Measurements from ENCODE around the gene SRPX2. TPM values are rescaled to one million over a fixed set of nuclear protein-coding genes. Genes with fewer than 3 reads are reported as not detected.

SRPX2 gene
- 1.5 and 1.6 TPM in 2 replicates for total RNA-seq (2016; rRNA removed; fragmentation: Illumina TruSeq; extraction: Trizol)
- total RNA-seq (2016; cell fraction: cytosol; rRNA removed; fragmentation: Illumina TruSeq; extraction: Trizol; ENCODE audit: low read depth) = 0.44 and 1.2 TPM in 2 replicates
- total RNA-seq (2016; cell fraction: insoluble cytoplasmic fraction; rRNA removed; fragmentation: Illumina TruSeq; extraction: Trizol) = 1.3 and 1.8 TPM in 2 replicates
- total RNA-seq (2016; cell fraction: membrane; rRNA removed; fragmentation: Illumina TruSeq; extraction: Trizol) = 0.79 and 1.4 TPM in 2 replicates
- 2.6 and 2.7 TPM in 2 replicates for total RNA-seq (2016; cell fraction: nucleus; rRNA removed; fragmentation: Illumina TruSeq; extraction: Trizol)
- polyA plus RNA-seq (2011; rRNA removed) = 4.6 and 6.7 TPM in 2 replicates
- polyA plus RNA-seq (2011; cell fraction: cytosol; rRNA removed) = 3.3 and 5.1 TPM in 2 replicates
- 5.8 and 7.1 TPM in 2 replicates for polyA plus RNA-seq (2011; cell fraction: nucleus; rRNA removed)
- 0.61 and 0.79 TPM in 2 replicates for polyA plus RNA-seq (2012)
- 0.24 and 0.69 TPM in 2 replicates for polyA plus RNA-seq (2016; cell fraction: cytosol; fragmentation: Illumina TruSeq; extraction: Trizol; ENCODE audit: low read depth)
- 1.2 and 2.0 TPM in 2 replicates for polyA plus RNA-seq (2016; cell fraction: insoluble cytoplasmic fraction; fragmentation: Illumina TruSeq; extraction: Trizol; ENCODE audit: low read depth)
- polyA plus RNA-seq (2016; cell fraction: membrane; fragmentation: Illumina TruSeq; extraction: Trizol; ENCODE audit: low read depth) = 0.63 and 0.77 TPM in 2 replicates
- polyA plus RNA-seq (2016; cell fraction: nucleus; fragmentation: Illumina TruSeq; extraction: Trizol; ENCODE audit: insufficient read depth, low read depth) = 6.7 and 8.3 TPM in 2 replicates
- polyA minus RNA-seq (2011; rRNA and poly(A)+ RNA removed; ENCODE audit: low replicate concordance) = 1.5 and 6.0 TPM in 2 replicates
- 0.89 and 2.6 TPM in 2 replicates for polyA minus RNA-seq (2011; cell fraction: cytosol; rRNA and poly(A)+ RNA removed)
- polyA minus RNA-seq (2011; cell fraction: nucleus; rRNA and poly(A)+ RNA removed) = 3.1 and 3.3 TPM in 2 replicates
- percentile 42 among the genes with signal in this experiment for Bru-seq, nascent RNA
- BruChase-seq, experiment 1, labeled RNA remaining after a 6-hour chase = percentile 47 among the genes with signal in this experiment
- percentile 46 among the genes with signal in this experiment for BruChase-seq, experiment 2, labeled RNA remaining after a 2-hour chase
- long read RNA-seq, experiment 1, partial matches to known transcripts = 0 of 1 reads
- long read RNA-seq, experiment 1, other reads (novel, unspliced or antisense) = 1 of 1 reads
- long read RNA-seq, experiment 2, full-length matches to known transcripts = 4 of 6 reads
- long read RNA-seq, experiment 2, partial matches to known transcripts = 0 of 6 reads
- long read RNA-seq, experiment 2, other reads (novel, unspliced or antisense) = 2 of 6 reads

GRCh38 chrX:100643956-100644860 is at the start of gene SRPX2:
SRPX2 (plus strand) TSS chrX:100644199; CDS start chrX:100646323, 2,124 bp downstream.
- DNase-seq (ENCODE audit: low spot score) (no peak), FAIRE-seq (no peak), ATAC-seq (no peak)
- no peak within 1 kb of the TSS for H3K27ac ChIP-seq (ENCODE audit: extremely low read length, insufficient read depth, low read length)
- in situ Hi-C loops (cut with HindIII; ENCODE audit: extremely low pct_ligation_motif_present, low pct_unique_long_range_greater_than_20kb) = no loop called here
- no peaks in the 10 kb centered on the region for H3K36me3 ChIP-seq (replicated peaks in 1 of 2; ENCODE audit: control insufficient read depth in 1 of 2, insufficient read depth in 2 of 2, low read length in 2 of 2)
- H3K79me2 ChIP-seq (ENCODE audit: insufficient read depth, low read length) = no peaks in the 10 kb centered on the region
- CTCF ChIA-PET (ENCODE audit: low intra/inter-chr PET ratio, low total read pairs) = no interaction called here
- peaks cover 60% of the 10 kb centered on the region for H3K4me1 ChIP-seq (ENCODE audit: insufficient read depth, low read length)
- WGBS (ENCODE audit: low lambda C conversion rate) = 73% methylated on average over 11 of the region's 11 CpGs
- no peaks in the 10 kb centered on the region for H4K20me1 ChIP-seq (ENCODE audit: insufficient read depth, low read length)
- H3K9me3 ChIP-seq (ENCODE audit: low read length) = no peaks in the 10 kb centered on the region
- TF ChIP-seq ZNF720 (CRISPR knock-in tag; IDR thresholded peaks at IDR 0.05) (no peak), FOSL2 (CRISPR knock-in tag; IDR thresholded peaks at IDR 0.05) (peak; percentile 42)
- no peak within 1 kb of the TSS for H3K4me2 ChIP-seq (ENCODE audit: low read depth, low read length)
- no peak within 1 kb of the TSS for H3K9ac ChIP-seq (ENCODE audit: insufficient read depth, low read depth, low read length)
- no TSS peak for BruUV-seq (replicated peaks)
- intact Hi-C loops (cut with micrococcal nuclease; ENCODE audit: unreplicated experiment) = no loop called here
- no peak within 1 kb of the TSS for H3K4me3 ChIP-seq (replicated peaks in 1 of 3; ENCODE audit: insufficient read depth in 1 of 3, low read depth in 2 of 3, low read length in 3 of 3)
- H2AFZ ChIP-seq (ENCODE audit: low read length) = no peak within 1 kb of the TSS
- no peaks in the 10 kb centered on the region for H3K27me3 ChIP-seq (ENCODE audit: control insufficient read depth in 1 of 2, insufficient read depth in 2 of 2, low read length in 2 of 2)
- POLR2A ChIA-PET = no interaction called here
